Sigmoid colon (tissue), 7 donors: ENCODE results near the gene SERINC1. TPM values are rescaled to one million over a fixed set of nuclear protein-coding genes. Genes with fewer than 3 reads are reported as not detected.
"Not testable (repeated sequence)": the region's sequence is repeated elsewhere in the genome, so short reads cannot be mapped to it uniquely, and the experiment has no call there.

Experiments
- DNase-seq: peaks from one replicate; pipeline ENCODE4 v3.0.0-alpha.2; 2019
- H3K27ac ChIP-seq, 4 donors: fragments of 200-600 bp; sonication (generic); one replicate each; pipeline ENCODE4 v1.5.1; 2016 to 2019; ENCODE audit warnings: mild to moderate bottlenecking in 1 of 4
- H3K27me3 ChIP-seq, 3 donors: fragments of 200-600 bp; sonication (generic); one replicate each; pipeline ENCODE4 v1.5.1; 2019; ENCODE audit warnings: mild to moderate bottlenecking in 1 of 3
- H3K36me3 ChIP-seq, 4 donors: fragments of 200-600 bp; sonication (generic); one replicate each; pipeline ENCODE4 v1.5.1; 2016 to 2019
- H3K4me1 ChIP-seq, 4 donors: fragments of 200-600 bp; sonication (generic); one replicate each; pipeline ENCODE4 v1.5.1; 2017 to 2019
- H3K4me3 ChIP-seq, 4 donors: fragments of 200-600 bp; sonication (generic); one replicate each; pipeline ENCODE4 v1.5.1; 2017 to 2019; ENCODE audit warnings: mild to moderate bottlenecking in 2 of 4, moderate library complexity in 1 of 4
- H3K9me3 ChIP-seq, 4 donors: fragments of 200-600 bp in 3 of 4; sonication (generic) in 3 of 4; one replicate each; pipeline versions ENCODE4 v1.5.1 to v1.6.1; 2013 to 2019
- EP300 ChIP-seq, 4 donors: sonication (generic); formaldehyde crosslinking; IDR thresholded peaks; one replicate each; pipeline ENCODE4 v1.6.1; 2017; ENCODE audit warnings: antibody characterized with exemption in 4 of 4
- POLR2A ChIP-seq, 2 donors: fragments of 450-650 bp; IDR thresholded peaks; one replicate each; pipeline ENCODE4 v1.6.1; 2016; ENCODE audit warnings: antibody characterized with exemption in 2 of 2, mild to moderate bottlenecking in 2 of 2, moderate library complexity in 2 of 2
- POLR2AphosphoS5 ChIP-seq, 4 donors: sonication (generic); formaldehyde crosslinking; IDR thresholded peaks; one replicate each; pipeline ENCODE4 v1.6.1; 2017; ENCODE audit warnings: antibody characterized with exemption in 4 of 4
- WGBS, 2 donors: extraction: QIAGEN DNeasy Blood & Tissue Kit; methylation state at CpG; one replicate each; pipeline ENCODE4 v1.1.7; 2013; 5-methylcytosine and 5-hydroxymethylcytosine counted together
- intact Hi-C: fragments of 100-400 bp; cut with DNase I; formaldehyde crosslinking; loops from one replicate; pipeline ENCODE4 v1.15.1; 2023
- polyA plus RNA-seq, 3 donors: library from polyadenylated mRNA; stranded (reverse); fragments of 200-250 nt; gene quantifications; one replicate each; pipeline ENCODE4 v1.2.3, GENCODE V29; 2013
- total RNA-seq, 4 donors: library from RNA; depleted of rRNA; stranded (reverse); fragments of >200 nt; gene quantifications; one replicate each; pipeline ENCODE4 v1.1.0, GENCODE V29; 2016
- TF ChIP-seq, protein P1 (sequence below), 4 experiments: fragments of 450-650 bp in 3 of 4; fragments of 200-600 bp in 1 of 4; IDR thresholded peaks; one replicate each; pipeline ENCODE4 v1.5.1; 2016 to 2019; ENCODE audit warnings: antibody characterized with exemption in 4 of 4, mild to moderate bottlenecking in 3 of 4, moderate library complexity in 2 of 4
- donor health status: healthy with polysubstance abuse.
- donor health status: Bipolar disorder and iron deficiency.
- donor health status: healthy.

SERINC1 gene
- total and polyA plus RNA-seq, 7 donors = 31.2 to 301 (median 220) TPM

DNA sequence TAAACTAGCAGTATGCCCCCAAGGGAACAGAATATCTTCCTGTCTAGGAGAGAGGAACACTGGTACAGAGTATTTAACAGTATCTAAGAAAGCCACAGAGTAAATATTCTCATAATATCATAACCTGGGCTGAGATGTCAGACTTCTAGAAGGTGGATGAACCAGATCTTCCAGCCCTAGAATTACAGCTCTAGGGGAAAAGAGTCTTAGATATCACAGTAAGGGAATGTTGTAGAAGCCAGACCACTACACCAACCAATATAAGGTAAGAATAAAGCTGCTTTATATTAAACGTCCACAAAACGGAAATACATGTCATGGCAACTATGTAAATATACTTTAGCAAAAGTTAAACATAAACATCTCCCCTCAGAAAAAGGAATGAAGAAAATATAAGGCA lies 12.4 kb downstream of the SERINC1 start:
- Histone ChIP-seq H3K4me3 (no peak overlapping the region), H3K36me3 (peaks cover 0 to 39% (median 8%) of the 10 kb centered on the region in 4 donors), H3K9me3 (no peaks in the 10 kb centered on the region), H3K27me3 (no peaks in the 10 kb centered on the region), H3K27ac (no peak overlapping the region), H3K4me1 (peaks cover 0 to 68% (median 34%) of the 10 kb centered on the region in 4 donors)
- intact Hi-C loops = no loop called here
- no peak for DNase-seq
- TF ChIP-seq POLR2A (IDR thresholded peaks at IDR 0.05) (no peak), POLR2AphosphoS5 (IDR thresholded peaks at IDR 0.05) (no peak), EP300 (IDR thresholded peaks at IDR 0.05) (no peak)
- TF ChIP-seq, protein P1, sequence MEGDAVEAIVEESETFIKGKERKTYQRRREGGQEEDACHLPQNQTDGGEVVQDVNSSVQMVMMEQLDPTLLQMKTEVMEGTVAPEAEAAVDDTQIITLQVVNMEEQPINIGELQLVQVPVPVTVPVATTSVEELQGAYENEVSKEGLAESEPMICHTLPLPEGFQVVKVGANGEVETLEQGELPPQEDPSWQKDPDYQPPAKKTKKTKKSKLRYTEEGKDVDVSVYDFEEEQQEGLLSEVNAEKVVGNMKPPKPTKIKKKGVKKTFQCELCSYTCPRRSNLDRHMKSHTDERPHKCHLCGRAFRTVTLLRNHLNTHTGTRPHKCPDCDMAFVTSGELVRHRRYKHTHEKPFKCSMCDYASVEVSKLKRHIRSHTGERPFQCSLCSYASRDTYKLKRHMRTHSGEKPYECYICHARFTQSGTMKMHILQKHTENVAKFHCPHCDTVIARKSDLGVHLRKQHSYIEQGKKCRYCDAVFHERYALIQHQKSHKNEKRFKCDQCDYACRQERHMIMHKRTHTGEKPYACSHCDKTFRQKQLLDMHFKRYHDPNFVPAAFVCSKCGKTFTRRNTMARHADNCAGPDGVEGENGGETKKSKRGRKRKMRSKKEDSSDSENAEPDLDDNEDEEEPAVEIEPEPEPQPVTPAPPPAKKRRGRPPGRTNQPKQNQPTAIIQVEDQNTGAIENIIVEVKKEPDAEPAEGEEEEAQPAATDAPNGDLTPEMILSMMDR (IDR thresholded peaks at IDR 0.05) = no peak
- WGBS, 2 donors = 14 to 43% methylated on average over 2 of the region's 2 CpGs

DNA sequence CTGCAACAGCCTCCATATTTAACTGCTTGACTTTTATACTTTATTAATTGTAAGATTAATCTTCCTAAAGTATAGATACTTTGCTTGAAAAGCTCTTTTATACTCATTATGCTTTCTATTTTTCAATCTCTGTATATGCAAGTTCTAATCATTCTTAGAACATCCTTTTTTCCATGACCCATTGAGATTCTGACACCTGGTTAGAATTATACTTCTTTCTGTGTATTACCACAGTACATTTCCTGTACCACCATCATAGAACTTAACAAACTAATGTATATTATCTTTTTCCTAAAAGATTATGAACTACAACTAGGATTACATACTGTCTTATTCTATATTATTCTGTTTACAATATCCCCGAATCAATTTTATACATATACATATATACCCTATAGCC lies 13.5 kb downstream of the SERINC1 start:
- peaks cover 0 to 57% (median 30%) of the 10 kb centered on the region in 4 donors for H3K4me1 ChIP-seq

DNA sequence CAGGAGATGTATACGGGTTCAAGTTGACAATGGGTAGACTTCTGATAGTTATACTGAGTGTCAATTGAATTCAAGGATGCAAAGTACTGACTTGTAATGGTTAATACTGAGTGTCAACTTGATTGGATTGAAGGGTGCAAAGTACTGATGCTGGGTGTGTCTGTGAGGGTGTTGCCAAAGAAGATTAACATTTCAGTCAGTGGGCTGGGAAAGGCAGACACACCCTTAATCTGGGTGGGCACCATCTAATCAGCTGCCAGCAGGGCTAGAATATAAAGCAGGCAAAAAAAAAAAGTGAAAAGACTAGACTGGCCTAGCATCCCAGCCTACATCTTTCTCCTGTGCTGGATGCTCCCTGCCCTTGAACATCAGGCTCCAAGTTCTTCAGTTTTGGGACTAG lies 16.5 kb downstream of the SERINC1 start:
- H3K36me3 ChIP-seq = peaks cover 0 to 81% (median 39%) of the 10 kb centered on the region in 4 donors
- WGBS, 2 donors = 92 to 93% methylated on average over 1 of the region's 1 CpG
- DNase-seq, intact Hi-C loops, H3K27me3 ChIP-seq, H3K27ac ChIP-seq, H3K9me3 ChIP-seq, H3K4me3 ChIP-seq: not testable (repeated sequence)
- peaks cover 0 to 35% (median 15%) of the 10 kb centered on the region in 4 donors for H3K4me1 ChIP-seq

More for the DNA sequence above, 13.5 kb downstream of the SERINC1 start:
- WGBS, 2 donors = 93 to 94% methylated on average over 1 of the region's 1 CpG
- intact Hi-C loops = no loop called here
- no peak for DNase-seq
- TF ChIP-seq POLR2AphosphoS5 (IDR thresholded peaks at IDR 0.05) (no peak), POLR2A (IDR thresholded peaks at IDR 0.05) (no peak), EP300 (IDR thresholded peaks at IDR 0.05) (no peak)
- TF ChIP-seq, protein P1 (IDR thresholded peaks at IDR 0.05) = no peak
- H3K27me3 ChIP-seq = no peaks in the 10 kb centered on the region
- H3K4me3 ChIP-seq = no peak overlapping the region
- no peak overlapping the region for H3K27ac ChIP-seq
- H3K36me3 ChIP-seq = peaks cover 0 to 51% (median 19%) of the 10 kb centered on the region in 4 donors
- H3K9me3 ChIP-seq = no peaks in the 10 kb centered on the region

DNA sequence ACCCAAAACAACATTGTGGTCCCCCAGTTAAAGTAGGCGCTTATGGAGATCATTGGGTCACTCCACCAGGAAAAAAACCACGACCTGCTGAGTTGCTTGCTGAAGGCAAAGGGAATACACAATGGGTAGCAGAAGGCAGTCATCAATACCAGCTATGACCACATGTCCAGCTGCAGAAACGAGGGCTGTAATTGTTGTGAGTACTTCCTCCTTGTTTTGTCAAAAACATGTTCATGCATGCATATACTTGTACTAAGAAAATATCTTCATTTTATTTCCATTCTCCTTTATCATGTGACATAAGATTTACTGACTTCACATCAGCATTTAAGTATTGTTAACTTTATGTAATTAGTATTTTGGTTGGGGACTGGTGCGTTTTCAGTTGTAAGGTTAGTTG lies 16.9 kb downstream of the SERINC1 start:
- Histone ChIP-seq H3K27me3 (no peaks in the 10 kb centered on the region), H3K9me3 (no peaks in the 10 kb centered on the region), H3K36me3 (peaks cover 0 to 85% (median 42%) of the 10 kb centered on the region in 4 donors), H3K27ac (no peak overlapping the region), H3K4me1 (peaks cover 0 to 31% (median 11%) of the 10 kb centered on the region in 4 donors), H3K4me3 (no peak overlapping the region)
- no peak for TF ChIP-seq POLR2AphosphoS5 (IDR thresholded peaks at IDR 0.05)
- TF ChIP-seq EP300 (IDR thresholded peaks at IDR 0.05) = no peak
- TF ChIP-seq, protein P1 (IDR thresholded peaks at IDR 0.05) = no peak
- no peak for TF ChIP-seq POLR2A (IDR thresholded peaks at IDR 0.05)
- WGBS, 2 donors = 85 to 93% methylated on average over 4 of the region's 4 CpGs
- intact Hi-C loops = loop anchor here (5.0 kb wide), 1 partner anchor 47 kb away; no protein-coding TSS in a partner anchor
- no peak for DNase-seq

DNA sequence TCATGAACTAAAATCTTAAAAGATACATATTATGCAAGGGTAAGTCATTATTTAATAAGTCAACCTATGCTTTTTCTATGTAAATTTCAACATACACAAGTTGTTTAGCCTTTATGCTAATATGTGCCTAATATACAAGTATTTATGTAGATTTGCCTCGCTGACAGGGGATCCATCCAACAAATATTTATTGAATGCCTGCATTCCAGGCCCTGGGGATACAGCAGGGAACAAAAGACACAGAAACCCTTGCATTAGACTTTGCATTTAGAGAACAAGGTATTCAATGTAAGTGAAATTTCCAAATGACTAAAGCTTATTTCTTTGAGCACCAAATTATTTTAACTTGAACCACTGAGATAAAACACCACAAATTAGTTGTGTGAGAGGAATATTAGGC lies 19.1 kb downstream of the SERINC1 start:
- Histone ChIP-seq H3K4me1 (peaks cover 0 to 9% (median 0%) of the 10 kb centered on the region in 4 donors), H3K36me3 (peaks cover 0 to 100% (median 42%) of the 10 kb centered on the region in 4 donors), H3K4me3 (no peak overlapping the region), H3K27ac (no peak overlapping the region), H3K27me3 (no peaks in the 10 kb centered on the region), H3K9me3 (no peaks in the 10 kb centered on the region)
- WGBS, 2 donors = 71% methylated on average over 1 of the region's 1 CpG
- no peak for TF ChIP-seq POLR2A (IDR thresholded peaks at IDR 0.05)
- TF ChIP-seq, protein P1 (IDR thresholded peaks at IDR 0.05) = no peak
- TF ChIP-seq EP300 (IDR thresholded peaks at IDR 0.05) = no peak
- no peak for TF ChIP-seq POLR2AphosphoS5 (IDR thresholded peaks at IDR 0.05)
- intact Hi-C loops = loop anchor here (5.0 kb wide), 1 partner anchor 45 kb away; no protein-coding TSS in a partner anchor
- no peak for DNase-seq
